Sigmoid colon (tissue), 3 donors: ENCODE data around the gene DCLRE1B.

ENCODE experiments used
- CTCF ChIP-seq, 4 experiments: fragments of 450-650 bp in 3 of 4; fragments of 200-600 bp in 1 of 4; IDR thresholded peaks; one replicate each; pipeline ENCODE4 v1.5.1; 2016 to 2019; ENCODE audit warnings: antibody characterized with exemption in 4 of 4, mild to moderate bottlenecking in 3 of 4, moderate library complexity in 2 of 4
- POLR2A ChIP-seq, 2 donors: fragments of 450-650 bp; IDR thresholded peaks; one replicate each; pipeline ENCODE4 v1.6.1; 2016; ENCODE audit warnings: antibody characterized with exemption in 2 of 2, mild to moderate bottlenecking in 2 of 2, moderate library complexity in 2 of 2

GRCh38 chr1:113935176-113935575 lies 30.1 kb downstream of the DCLRE1B start:
- TF ChIP-seq CTCF (IDR thresholded peaks at IDR 0.05) (no peak), POLR2A (IDR thresholded peaks at IDR 0.05) (no peak)
